ENCODE measurements around the gene PALD1. TPM values are rescaled to one million over a fixed set of nuclear protein-coding genes. Genes with fewer than 3 reads are reported as not detected.
A peak's percentile ranks its signal among the peaks of the same experiment; 100 is the strongest.

Gene PALD1
- total and polyA plus RNA-seq, 9 of the 15 experiments (the other 6 are each of a cell fraction or from before 2014, with no cell fraction given): 0.03 to 0.29 (median 0.09) TPM; not detected in 2

- no peak for TF ChIP-seq ZNF740 (CRISPR knock-in tag; IDR thresholded peaks at IDR 0.05)
- TF ChIP-seq ZNF740 (tag; IDR thresholded peaks at IDR 0.05): no peak
- no peak for TF ChIP-seq MTA1 (IDR thresholded peaks at IDR 0.05; ENCODE audit: borderline replicate concordance)
- no peak for TF ChIP-seq HMG20B (CRISPR knock-in tag; IDR thresholded peaks at IDR 0.05)
- no peak for TF ChIP-seq PBX2 (CRISPR knock-in tag; IDR thresholded peaks at IDR 0.05; ENCODE audit: low read depth)
- TF ChIP-seq PBX2 (tag; conservative IDR thresholded peaks at IDR 0.05; ENCODE audit: low read depth): peak; percentile 61
- no peak for TF ChIP-seq BDP1 (IDR thresholded peaks at IDR 0.05; ENCODE audit: insufficient read depth, insufficient read length)
- TF ChIP-seq POLR2AphosphoS5 (IDR thresholded peaks at IDR 0.05; ENCODE audit: control insufficient read depth, insufficient read depth, low read depth, low read length): no peak
- no peak for TF ChIP-seq ZZZ3 (IDR thresholded peaks at IDR 0.05)
- TF ChIP-seq EHMT2 (IDR thresholded peaks at IDR 0.05): no peak
- TF ChIP-seq BACH1 (tag; IDR thresholded peaks at IDR 0.05): no peak; the same call in 1 of the 2 replicates
- TF ChIP-seq TAF1 (IDR thresholded peaks at IDR 0.05; ENCODE audit: control insufficient read depth, extremely low read depth, insufficient read depth, low read length, severe bottlenecking): no peak
- TF ChIP-seq ZNF146 (CRISPR knock-in tag; IDR thresholded peaks at IDR 0.05; ENCODE audit: unreplicated experiment): no peak
- TF ChIP-seq ZNF143 (CRISPR knock-in tag; IDR thresholded peaks at IDR 0.05): no peak
- TF ChIP-seq SMARCE1 (IDR thresholded peaks at IDR 0.05): 0 out of 2 replicates have a peak, but pooled peaks have one; percentile 10
- no peak for TF ChIP-seq JUND (IDR thresholded peaks at IDR 0.05; ENCODE audit: borderline replicate concordance, low read depth, low read length)
- no peak for TF ChIP-seq JUND (tag; IDR thresholded peaks at IDR 0.05; ENCODE audit: borderline replicate concordance, low read depth, low read length)
- no peak for TF ChIP-seq RBM17 (IDR thresholded peaks at IDR 0.05; ENCODE audit: borderline replicate concordance, low read depth, low read length)
- peak; percentile 74 for TF ChIP-seq ZFX (CRISPR knock-in tag; IDR thresholded peaks at IDR 0.05)
- TF ChIP-seq FOXK1 (CRISPR knock-in tag; IDR thresholded peaks at IDR 0.05; ENCODE audit: borderline replicate concordance): peak; percentile 62; the same call in 1 of the 2 replicates
- TF ChIP-seq CHAMP1 (IDR thresholded peaks at IDR 0.05): no peak
These were observed 95.3 kb downstream of the PALD1 start (continued) for GRCh38 chr10:70573599-70574506.
